ENCODE measurements around the gene DERA. TPM values are rescaled to one million over a fixed set of nuclear protein-coding genes. Genes with fewer than 3 reads are reported as not detected.
A peak's percentile ranks its signal among the peaks of the same experiment; 100 is the strongest.
"Not testable (repeated sequence)": the region's sequence is repeated elsewhere in the genome, so short reads cannot be mapped to it uniquely, and the experiment has no call there.

Gene DERA
- total RNA-seq, 1 donor from 2014 or later = 91.2 TPM

GRCh38 chr12:15873556-15873955 lies 37.6 kb upstream of the DERA start:
- peaks cover 2% of the 10 kb centered on the region for H3K9me3 Mint-ChIP-seq
- H3K4me1 Mint-ChIP-seq = peaks cover 2% of the 10 kb centered on the region
- no peaks in the 10 kb centered on the region for H3K36me3 Mint-ChIP-seq
- H3K4me3 Mint-ChIP-seq = no peak overlapping the region
- Histone ChIP-seq H3K4me3 (no peak overlapping the region), H3K36me3 (no peaks in the 10 kb centered on the region), H3K27me3 (no peaks in the 10 kb centered on the region), H3K79me2 (ENCODE audit: low read depth) (no peaks in the 10 kb centered on the region), H3K9me3 (ENCODE audit: low read depth) (no peaks in the 10 kb centered on the region), H4K20me1 (ENCODE audit: low read depth) (no peaks in the 10 kb centered on the region), H2AFZ (replicated peaks) (no peak overlapping the region), H3K27ac (no peak overlapping the region), H3K4me1 (peaks cover 2% of the 10 kb centered on the region), H3K4me2 (no peak overlapping the region), H3K9ac (no peak overlapping the region), H3F3A (ENCODE audit: low read depth) (no peaks in the 10 kb centered on the region)
- H3K27me3 Mint-ChIP-seq (ENCODE audit: insufficient read depth, low read depth) = peaks cover 4% of the 10 kb centered on the region
- H3K27ac Mint-ChIP-seq = peak overlapping the region; percentile 64
- no peak for DNase-seq (ENCODE audit: low spot score)
- TF ChIP-seq EZH2phosphoT487 (IDR thresholded peaks at IDR 0.05) = no peak
- TF ChIP-seq, protein P1, sequence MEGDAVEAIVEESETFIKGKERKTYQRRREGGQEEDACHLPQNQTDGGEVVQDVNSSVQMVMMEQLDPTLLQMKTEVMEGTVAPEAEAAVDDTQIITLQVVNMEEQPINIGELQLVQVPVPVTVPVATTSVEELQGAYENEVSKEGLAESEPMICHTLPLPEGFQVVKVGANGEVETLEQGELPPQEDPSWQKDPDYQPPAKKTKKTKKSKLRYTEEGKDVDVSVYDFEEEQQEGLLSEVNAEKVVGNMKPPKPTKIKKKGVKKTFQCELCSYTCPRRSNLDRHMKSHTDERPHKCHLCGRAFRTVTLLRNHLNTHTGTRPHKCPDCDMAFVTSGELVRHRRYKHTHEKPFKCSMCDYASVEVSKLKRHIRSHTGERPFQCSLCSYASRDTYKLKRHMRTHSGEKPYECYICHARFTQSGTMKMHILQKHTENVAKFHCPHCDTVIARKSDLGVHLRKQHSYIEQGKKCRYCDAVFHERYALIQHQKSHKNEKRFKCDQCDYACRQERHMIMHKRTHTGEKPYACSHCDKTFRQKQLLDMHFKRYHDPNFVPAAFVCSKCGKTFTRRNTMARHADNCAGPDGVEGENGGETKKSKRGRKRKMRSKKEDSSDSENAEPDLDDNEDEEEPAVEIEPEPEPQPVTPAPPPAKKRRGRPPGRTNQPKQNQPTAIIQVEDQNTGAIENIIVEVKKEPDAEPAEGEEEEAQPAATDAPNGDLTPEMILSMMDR (IDR thresholded peaks at IDR 0.05) = no peak
- no peak for TF ChIP-seq EZH2 (IDR thresholded peaks at IDR 0.05)

- not testable (repeated sequence) for H3K4me3 Mint-ChIP-seq; DNase-seq (ENCODE audit: low spot score); H3K27me3 ChIP-seq
Measured at GRCh38 chr12:15874556-15875145, 36.5 kb upstream of the DERA start.

GRCh38 chr12:15875863-15876262 lies 35.3 kb upstream of the DERA start:
- Mint-ChIP-seq H3K36me3 (no peaks in the 10 kb centered on the region), H3K9me3 (peaks cover 2% of the 10 kb centered on the region), H3K4me3 (no peak overlapping the region), H3K27ac (no peak overlapping the region), H3K27me3 (ENCODE audit: insufficient read depth, low read depth) (peaks cover 4% of the 10 kb centered on the region), H3K4me1 (peaks cover 2% of the 10 kb centered on the region)
- Histone ChIP-seq H3K79me2 (ENCODE audit: low read depth) (no peaks in the 10 kb centered on the region), H3K27ac (no peak overlapping the region), H4K20me1 (ENCODE audit: low read depth) (no peaks in the 10 kb centered on the region), H3K4me2 (no peak overlapping the region), H3K9ac (no peak overlapping the region), H3K4me3 (no peak overlapping the region), H3K36me3 (no peaks in the 10 kb centered on the region), H3F3A (ENCODE audit: low read depth) (peaks cover under 1% of the 10 kb centered on the region), H2AFZ (replicated peaks) (no peak overlapping the region), H3K27me3 (no peaks in the 10 kb centered on the region), H3K9me3 (ENCODE audit: low read depth) (no peaks in the 10 kb centered on the region), H3K4me1 (no peaks in the 10 kb centered on the region)
- TF ChIP-seq EZH2phosphoT487 (IDR thresholded peaks at IDR 0.05) = no peak
- no peak for TF ChIP-seq EZH2 (IDR thresholded peaks at IDR 0.05)
- TF ChIP-seq, protein P1 (IDR thresholded peaks at IDR 0.05) = no peak
- no peak for DNase-seq (ENCODE audit: low spot score)

More at GRCh38 chr12:15874556-15875145, 36.5 kb upstream of the DERA start:
- not testable (repeated sequence) for H3K9me3 Mint-ChIP-seq; H3K4me3 ChIP-seq; H3F3A ChIP-seq (ENCODE audit: low read depth); H3K27me3 Mint-ChIP-seq (ENCODE audit: insufficient read depth, low read depth); H2AFZ ChIP-seq (replicated peaks); H3K4me2 ChIP-seq; H3K79me2 ChIP-seq (ENCODE audit: low read depth); H3K4me1 ChIP-seq; H3K9me3 ChIP-seq (ENCODE audit: low read depth); H4K20me1 ChIP-seq (ENCODE audit: low read depth); H3K9ac ChIP-seq; H3K27ac Mint-ChIP-seq; H3K4me1 Mint-ChIP-seq; H3K36me3 ChIP-seq; H3K27ac ChIP-seq; H3K36me3 Mint-ChIP-seq

- peaks cover 17% of the 10 kb centered on the region for H3K4me1 ChIP-seq
- H3K9me3 Mint-ChIP-seq = no peaks in the 10 kb centered on the region
- no peak overlapping the region for H3K9ac ChIP-seq
- no peak overlapping the region for H2AFZ ChIP-seq (replicated peaks)
- H3K27me3 Mint-ChIP-seq (ENCODE audit: insufficient read depth, low read depth) = no peaks in the 10 kb centered on the region
- no peak for TF ChIP-seq EZH2phosphoT487 (IDR thresholded peaks at IDR 0.05)
- no peak for TF ChIP-seq EZH2 (IDR thresholded peaks at IDR 0.05)
- TF ChIP-seq, protein P1 (IDR thresholded peaks at IDR 0.05) = no peak
- H4K20me1 ChIP-seq (ENCODE audit: low read depth) = peaks cover 15% of the 10 kb centered on the region
- peaks cover 5% of the 10 kb centered on the region for H3K36me3 Mint-ChIP-seq
- H3K4me3 ChIP-seq = no peak overlapping the region
- H3K36me3 ChIP-seq = no peaks in the 10 kb centered on the region
- H3K79me2 ChIP-seq (ENCODE audit: low read depth) = peaks cover 22% of the 10 kb centered on the region
- peaks cover 25% of the 10 kb centered on the region for H3F3A ChIP-seq (ENCODE audit: low read depth)
- H3K4me2 ChIP-seq = no peak overlapping the region
- H3K9me3 ChIP-seq (ENCODE audit: low read depth) = no peaks in the 10 kb centered on the region
- no peak for DNase-seq (ENCODE audit: low spot score)
- no peaks in the 10 kb centered on the region for H3K27me3 ChIP-seq
- H3K27ac Mint-ChIP-seq = no peak overlapping the region
- peaks cover 20% of the 10 kb centered on the region for H3K4me1 Mint-ChIP-seq
- no peak overlapping the region for H3K27ac ChIP-seq
- no peak overlapping the region for H3K4me3 Mint-ChIP-seq
Measured at GRCh38 chr12:15879413-15879812, 31.7 kb upstream of the DERA start.
